ENCODE measurements around the gene ATP8A2.

DNA sequence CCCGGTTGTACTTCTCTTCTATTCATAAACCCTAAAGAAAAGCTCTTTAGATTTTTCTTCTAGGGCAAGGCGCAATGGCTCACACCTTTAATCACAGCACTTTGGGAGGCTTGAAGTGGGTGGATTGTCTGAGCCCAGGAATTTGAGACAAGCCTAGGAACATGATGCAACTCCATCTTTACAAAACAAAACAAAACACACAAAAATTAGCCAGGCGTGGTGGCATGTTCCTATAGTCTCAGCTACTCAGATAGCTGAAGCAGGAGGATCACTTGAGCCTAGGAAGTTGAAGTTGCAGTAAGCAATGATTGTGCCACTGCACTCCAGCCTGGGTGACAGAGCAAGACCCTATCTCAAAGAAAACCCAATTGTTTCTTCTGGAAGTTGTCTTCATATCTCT, 439.7 kb downstream of the ATP8A2 start:
- TF ChIP-seq, protein P1, sequence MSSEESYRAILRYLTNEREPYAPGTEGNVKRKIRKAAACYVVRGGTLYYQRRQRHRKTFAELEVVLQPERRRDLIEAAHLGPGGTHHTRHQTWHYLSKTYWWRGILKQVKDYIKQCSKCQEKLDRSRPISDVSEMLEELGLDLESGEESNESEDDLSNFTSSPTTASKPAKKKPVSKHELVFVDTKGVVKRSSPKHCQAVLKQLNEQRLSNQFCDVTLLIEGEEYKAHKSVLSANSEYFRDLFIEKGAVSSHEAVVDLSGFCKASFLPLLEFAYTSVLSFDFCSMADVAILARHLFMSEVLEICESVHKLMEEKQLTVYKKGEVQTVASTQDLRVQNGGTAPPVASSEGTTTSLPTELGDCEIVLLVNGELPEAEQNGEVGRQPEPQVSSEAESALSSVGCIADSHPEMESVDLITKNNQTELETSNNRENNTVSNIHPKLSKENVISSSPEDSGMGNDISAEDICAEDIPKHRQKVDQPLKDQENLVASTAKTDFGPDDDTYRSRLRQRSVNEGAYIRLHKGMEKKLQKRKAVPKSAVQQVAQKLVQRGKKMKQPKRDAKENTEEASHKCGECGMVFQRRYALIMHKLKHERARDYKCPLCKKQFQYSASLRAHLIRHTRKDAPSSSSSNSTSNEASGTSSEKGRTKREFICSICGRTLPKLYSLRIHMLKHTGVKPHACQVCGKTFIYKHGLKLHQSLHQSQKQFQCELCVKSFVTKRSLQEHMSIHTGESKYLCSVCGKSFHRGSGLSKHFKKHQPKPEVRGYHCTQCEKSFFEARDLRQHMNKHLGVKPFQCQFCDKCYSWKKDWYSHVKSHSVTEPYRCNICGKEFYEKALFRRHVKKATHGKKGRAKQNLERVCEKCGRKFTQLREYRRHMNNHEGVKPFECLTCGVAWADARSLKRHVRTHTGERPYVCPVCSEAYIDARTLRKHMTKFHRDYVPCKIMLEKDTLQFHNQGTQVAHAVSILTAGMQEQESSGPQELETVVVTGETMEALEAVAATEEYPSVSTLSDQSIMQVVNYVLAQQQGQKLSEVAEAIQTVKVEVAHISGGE (CRISPR knock-in tag; IDR thresholded peaks at IDR 0.05) = no peak
- TF ChIP-seq CHD4 (IDR thresholded peaks at IDR 0.05) (no peak), EZH2 (IDR thresholded peaks at IDR 0.05; ENCODE audit: borderline replicate concordance, control insufficient read depth, low read depth, low read length) (no peak), ZZZ3 (IDR thresholded peaks at IDR 0.05; ENCODE audit: control insufficient read depth, insufficient read length, low read depth) (no peak), CREB1 (IDR thresholded peaks at IDR 0.05; ENCODE audit: low read depth) (no peak), MYC (IDR thresholded peaks at IDR 0.05; ENCODE audit: insufficient read depth, insufficient read length, insufficient replicate concordance, low read length, severe bottlenecking) (no peak), ZNF274 (IDR thresholded peaks at IDR 0.05; ENCODE audit: insufficient read depth, insufficient read length) (no peak), MXI1 (IDR thresholded peaks at IDR 0.05; ENCODE audit: low read depth, low read length) (no peak), FOXM1 (IDR thresholded peaks at IDR 0.05; ENCODE audit: low read depth, low read length) (no peak)
- TF ChIP-seq, protein P2, sequence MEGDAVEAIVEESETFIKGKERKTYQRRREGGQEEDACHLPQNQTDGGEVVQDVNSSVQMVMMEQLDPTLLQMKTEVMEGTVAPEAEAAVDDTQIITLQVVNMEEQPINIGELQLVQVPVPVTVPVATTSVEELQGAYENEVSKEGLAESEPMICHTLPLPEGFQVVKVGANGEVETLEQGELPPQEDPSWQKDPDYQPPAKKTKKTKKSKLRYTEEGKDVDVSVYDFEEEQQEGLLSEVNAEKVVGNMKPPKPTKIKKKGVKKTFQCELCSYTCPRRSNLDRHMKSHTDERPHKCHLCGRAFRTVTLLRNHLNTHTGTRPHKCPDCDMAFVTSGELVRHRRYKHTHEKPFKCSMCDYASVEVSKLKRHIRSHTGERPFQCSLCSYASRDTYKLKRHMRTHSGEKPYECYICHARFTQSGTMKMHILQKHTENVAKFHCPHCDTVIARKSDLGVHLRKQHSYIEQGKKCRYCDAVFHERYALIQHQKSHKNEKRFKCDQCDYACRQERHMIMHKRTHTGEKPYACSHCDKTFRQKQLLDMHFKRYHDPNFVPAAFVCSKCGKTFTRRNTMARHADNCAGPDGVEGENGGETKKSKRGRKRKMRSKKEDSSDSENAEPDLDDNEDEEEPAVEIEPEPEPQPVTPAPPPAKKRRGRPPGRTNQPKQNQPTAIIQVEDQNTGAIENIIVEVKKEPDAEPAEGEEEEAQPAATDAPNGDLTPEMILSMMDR (IDR thresholded peaks at IDR 0.05 in 2 of 3, conservative IDR thresholded peaks at IDR 0.05 in 1 of 3; ENCODE audit: control insufficient read depth in 2 of 3, extremely low read depth in 1 of 3, insufficient read depth in 1 of 3, low read depth in 3 of 3, low read length in 3 of 3) = no peak
- TF ChIP-seq, protein P3, sequence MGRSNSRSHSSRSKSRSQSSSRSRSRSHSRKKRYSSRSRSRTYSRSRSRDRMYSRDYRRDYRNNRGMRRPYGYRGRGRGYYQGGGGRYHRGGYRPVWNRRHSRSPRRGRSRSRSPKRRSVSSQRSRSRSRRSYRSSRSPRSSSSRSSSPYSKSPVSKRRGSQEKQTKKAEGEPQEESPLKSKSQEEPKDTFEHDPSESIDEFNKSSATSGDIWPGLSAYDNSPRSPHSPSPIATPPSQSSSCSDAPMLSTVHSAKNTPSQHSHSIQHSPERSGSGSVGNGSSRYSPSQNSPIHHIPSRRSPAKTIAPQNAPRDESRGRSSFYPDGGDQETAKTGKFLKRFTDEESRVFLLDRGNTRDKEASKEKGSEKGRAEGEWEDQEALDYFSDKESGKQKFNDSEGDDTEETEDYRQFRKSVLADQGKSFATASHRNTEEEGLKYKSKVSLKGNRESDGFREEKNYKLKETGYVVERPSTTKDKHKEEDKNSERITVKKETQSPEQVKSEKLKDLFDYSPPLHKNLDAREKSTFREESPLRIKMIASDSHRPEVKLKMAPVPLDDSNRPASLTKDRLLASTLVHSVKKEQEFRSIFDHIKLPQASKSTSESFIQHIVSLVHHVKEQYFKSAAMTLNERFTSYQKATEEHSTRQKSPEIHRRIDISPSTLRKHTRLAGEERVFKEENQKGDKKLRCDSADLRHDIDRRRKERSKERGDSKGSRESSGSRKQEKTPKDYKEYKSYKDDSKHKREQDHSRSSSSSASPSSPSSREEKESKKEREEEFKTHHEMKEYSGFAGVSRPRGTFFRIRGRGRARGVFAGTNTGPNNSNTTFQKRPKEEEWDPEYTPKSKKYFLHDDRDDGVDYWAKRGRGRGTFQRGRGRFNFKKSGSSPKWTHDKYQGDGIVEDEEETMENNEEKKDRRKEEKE (IDR thresholded peaks at IDR 0.05) = no peak

All from GM12878 (cell line).